H9 (cell line): ENCODE measurements around the gene RNF157. TPM values are rescaled to one million over a fixed set of nuclear protein-coding genes. Genes with fewer than 3 reads are reported as not detected.

Experiments used
- DNase-seq: peaks from one replicate; pipeline ENCODE4 v3.0.0-alpha.2; 2017
- H2AFZ ChIP-seq: one replicate; pipeline ENCODE4 v1.6.1; 2013; ENCODE audit warnings: mild to moderate bottlenecking, low read length, control low read depth, moderate library complexity
- H2AK5ac ChIP-seq: 2 replicates; pipeline ENCODE4 v1.6.1; 2013; ENCODE audit warnings: low read length, control low read depth, mixed read lengths; ENCODE audit not compliant: insufficient read length
- H2BK120ac ChIP-seq: one replicate; pipeline ENCODE4 v1.6.1; 2013; ENCODE audit warnings: low read depth, mild to moderate bottlenecking, low read length, control low read depth, inconsistent platforms; ENCODE audit not compliant: poor library complexity, severe bottlenecking
- H2BK12ac ChIP-seq: 2 replicates; pipeline ENCODE4 v1.6.1; 2013; ENCODE audit warnings: low read length, control low read depth, mixed read lengths, low read depth; ENCODE audit not compliant: insufficient read length
- H2BK15ac ChIP-seq: 2 replicates; pipeline ENCODE4 v1.6.1; 2013; ENCODE audit warnings: low read depth, low read length, control low read depth
- H2BK20ac ChIP-seq: one replicate; pipeline ENCODE4 v1.6.1; 2013; ENCODE audit warnings: low read depth, mild to moderate bottlenecking, low read length, control low read depth, inconsistent platforms; ENCODE audit not compliant: poor library complexity, severe bottlenecking
- H2BK5ac ChIP-seq: 2 replicates; pipeline ENCODE4 v1.6.1; 2013; ENCODE audit warnings: low read length, control low read depth, mixed read lengths; ENCODE audit not compliant: insufficient read length
- H3K14ac ChIP-seq: 2 replicates; pipeline ENCODE4 v1.6.1; 2013; ENCODE audit warnings: low read length, control low read depth; ENCODE audit not compliant: insufficient read depth
- H3K18ac ChIP-seq: 2 replicates; pipeline ENCODE4 v1.6.1; 2013; ENCODE audit warnings: low read depth, mild to moderate bottlenecking, mixed read lengths, low read length, control low read depth; ENCODE audit not compliant: insufficient read length
- H3K23ac ChIP-seq: 2 replicates; pipeline ENCODE4 v1.6.1; 2013; ENCODE audit warnings: low read length, control low read depth, mixed read lengths, low read depth; ENCODE audit not compliant: insufficient read length
- H3K23me2 ChIP-seq: 2 replicates; pipeline ENCODE4 v1.6.1; 2013; ENCODE audit warnings: low read depth, mild to moderate bottlenecking, mixed read lengths, low read length, control low read depth; ENCODE audit not compliant: insufficient read length, poor library complexity, severe bottlenecking
- H3K27ac ChIP-seq: 2 replicates; pipeline ENCODE4 v1.5.1; 2013; ENCODE audit warnings: low read length, control low read depth, mixed read lengths, low read depth; ENCODE audit not compliant: insufficient read length
- H3K27me3 ChIP-seq: 2 replicates; pipeline ENCODE4 v1.6.1; 2013; ENCODE audit warnings: low read length, control low read depth, inconsistent platforms; ENCODE audit not compliant: insufficient read depth
- H3K4ac ChIP-seq: 2 replicates; pipeline ENCODE4 v1.6.1; 2013; ENCODE audit warnings: low read depth, mild to moderate bottlenecking, control low read depth, inconsistent platforms, low read length, moderate library complexity
- H3K4me1 ChIP-seq: 2 replicates; pipeline ENCODE4 v1.6.1; 2013; ENCODE audit warnings: low read length, control low read depth, inconsistent platforms; ENCODE audit not compliant: insufficient read depth
- H3K4me2 ChIP-seq: 2 replicates; pipeline ENCODE4 v1.6.1; 2013; ENCODE audit warnings: low read length, control low read depth, mixed read lengths; ENCODE audit not compliant: insufficient read length, insufficient read depth
- H3K56ac ChIP-seq: 2 replicates; pipeline ENCODE4 v1.6.1; 2013; ENCODE audit warnings: low read depth, mild to moderate bottlenecking, mixed read lengths, low read length, control low read depth; ENCODE audit not compliant: insufficient read length
- H3K79me1 ChIP-seq: 2 replicates; pipeline ENCODE4 v1.6.1; 2013; ENCODE audit warnings: low read depth, mild to moderate bottlenecking, moderate library complexity, low read length, control low read depth, inconsistent platforms; ENCODE audit not compliant: insufficient read depth, poor library complexity, severe bottlenecking
- H3K79me2 ChIP-seq: 2 replicates; pipeline ENCODE4 v1.6.1; 2013; ENCODE audit warnings: low read length, control low read depth, inconsistent platforms; ENCODE audit not compliant: insufficient read depth
- H3K9ac ChIP-seq: 2 replicates; pipeline ENCODE4 v1.6.1; 2013; ENCODE audit warnings: low read length, control low read depth, mixed read lengths; ENCODE audit not compliant: insufficient read length; ENCODE audit errors: extremely low read depth
- H3K9me3 ChIP-seq: one replicate; pipeline ENCODE4 v1.6.1; 2013; ENCODE audit warnings: low read depth, low read length, inconsistent platforms; ENCODE audit not compliant: control insufficient read depth
- H3T11ph ChIP-seq: one replicate; pipeline ENCODE4 v1.6.1; 2013; ENCODE audit warnings: mild to moderate bottlenecking, low read length, control low read depth, inconsistent platforms
- H4K20me1 ChIP-seq: one replicate; pipeline ENCODE4 v1.6.1; 2013; ENCODE audit not compliant: control insufficient read depth, insufficient read length, insufficient read depth
- H4K5ac ChIP-seq: 2 replicates; pipeline ENCODE4 v1.6.1; 2013; ENCODE audit warnings: low read depth, mild to moderate bottlenecking, mixed read lengths, low read length, control low read depth; ENCODE audit not compliant: insufficient read length
- H4K8ac ChIP-seq: replicated peaks from 2 replicates; pipeline ENCODE4 v1.6.1; 2013; ENCODE audit warnings: low read length, control low read depth, mixed read lengths, low read depth; ENCODE audit not compliant: insufficient read length
- H4K91ac ChIP-seq: 2 replicates; pipeline ENCODE4 v1.6.1; 2013; ENCODE audit warnings: low read depth, mild to moderate bottlenecking, moderate library complexity, mixed read lengths, low read length, control low read depth; ENCODE audit not compliant: insufficient read length
- H3K27ac Mint-ChIP-seq, 3 experiments: 2 replicates in 2 of 3; 3 replicates in 1 of 3; pipeline ENCODE4 v1.8.0; 2020 to 2021; ENCODE audit warnings: mixed read lengths in 3 of 3, mild to moderate bottlenecking in 1 of 3, moderate library complexity in 1 of 3
- H3K27me3 Mint-ChIP-seq: 2 replicates; pipeline ENCODE4 v1.8.0; 2021; ENCODE audit warnings: low read depth, mild to moderate bottlenecking, moderate library complexity, mixed read lengths
- H3K36me3 Mint-ChIP-seq, 3 experiments: 2 replicates in 2 of 3; 3 replicates in 1 of 3; pipeline ENCODE4 v1.8.0; 2020 to 2021; ENCODE audit warnings: low read depth in 3 of 3, mixed read lengths in 3 of 3; ENCODE audit not compliant: insufficient read depth in 1 of 3
- H3K4me1 Mint-ChIP-seq, 2 experiments: 2 replicates each; pipeline ENCODE4 v1.8.0; 2020; ENCODE audit warnings: mixed read lengths in 2 of 2
- H3K4me3 Mint-ChIP-seq, 2 experiments: 2 replicates in 1 of 2; 3 replicates in 1 of 2; pipeline ENCODE4 v1.8.0; 2020 to 2021; ENCODE audit warnings: mild to moderate bottlenecking in 2 of 2, mixed read lengths in 2 of 2, moderate library complexity in 1 of 2
- H3K9me3 Mint-ChIP-seq, 2 experiments: 2 replicates in 1 of 2; 3 replicates in 1 of 2; pipeline ENCODE4 v1.8.0; 2020; ENCODE audit warnings: mild to moderate bottlenecking in 2 of 2, mixed read lengths in 2 of 2, moderate library complexity in 1 of 2
- WGBS: extraction: QIAGEN DNeasy Blood & Tissue Kit; methylation state at CpG from one replicate; pipeline ENCODE4 v1.1.7; 2013; ENCODE audit warnings: missing lambda C conversion rate, low lambda C conversion rate, mixed read lengths; ENCODE audit not compliant: insufficient read length; ENCODE audit errors: extremely low coverage; 5-methylcytosine and 5-hydroxymethylcytosine counted together
- total RNA-seq: library from RNA; stranded (reverse); gene quantifications from 2 replicates; pipeline ENCODE4 v1.2.1, GENCODE V29; 2021
- TF ChIP-seq, protein P1 (sequence below): fragments of 200-600 bp; sonication (generic); conservative IDR thresholded peaks from 3 replicates; pipeline ENCODE4 v1.8.0; 2021; ENCODE audit warnings: antibody characterized with exemption, mild to moderate bottlenecking

The RNF157 gene
- total RNA-seq, 1 experiment from 2014 or later = 9.9 TPM

DNA sequence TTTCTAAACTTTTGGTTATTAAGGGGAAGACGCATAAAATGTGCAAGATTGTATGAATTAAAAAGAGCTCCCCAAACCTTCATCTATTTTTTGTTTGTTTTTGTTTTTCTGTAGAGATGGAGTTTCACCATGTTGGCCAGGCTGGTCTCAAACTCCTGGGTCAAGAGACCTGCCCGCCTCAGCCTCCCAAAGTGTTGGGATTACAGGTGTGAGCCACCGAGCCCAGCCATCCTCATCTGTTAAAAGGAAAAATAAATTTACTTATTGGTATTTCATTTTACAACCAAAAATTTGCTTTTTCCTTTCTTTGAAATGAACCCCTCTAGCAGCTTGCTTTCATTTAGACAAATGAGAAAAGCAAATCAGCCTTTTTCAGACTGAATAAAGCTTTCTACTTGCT is 23.2 kb downstream of the RNF157 start:
- H2BK20ac ChIP-seq = no peak overlapping the region
- no peaks in the 10 kb centered on the region for H4K20me1 ChIP-seq
- Mint-ChIP-seq H3K27ac (no peak overlapping the region), H3K4me3 (no peak overlapping the region), H3K36me3 (no peaks in the 10 kb centered on the region), H3K4me1 (peaks cover 20 to 21% of the 10 kb centered on the region in 2 experiments), H3K27me3 (no peaks in the 10 kb centered on the region), H3K9me3 (no peaks in the 10 kb centered on the region)
- no peaks in the 10 kb centered on the region for H3K9me3 ChIP-seq
- H3K56ac ChIP-seq = no peak overlapping the region
- no peak overlapping the region for H2BK5ac ChIP-seq
- no peak overlapping the region for H3K23ac ChIP-seq
- H3K79me2 ChIP-seq = no peaks in the 10 kb centered on the region
- no peak overlapping the region for H4K5ac ChIP-seq
- H3K18ac ChIP-seq = no peak overlapping the region
- WGBS = no CpG with 5 or more reads among the region's 3 CpGs
- no peak overlapping the region for H3K27ac ChIP-seq
- H3K9ac ChIP-seq = no peak overlapping the region
- no peaks in the 10 kb centered on the region for H3K23me2 ChIP-seq
- no peak overlapping the region for H3K14ac ChIP-seq
- no peak overlapping the region for H2BK15ac ChIP-seq
- no peak overlapping the region for H4K91ac ChIP-seq
- H3K4me1 ChIP-seq = no peaks in the 10 kb centered on the region; the same call in 1 of the 2 replicates
- no peak for DNase-seq
- H2AK5ac ChIP-seq = no peak overlapping the region
- H3K4ac ChIP-seq = no peak overlapping the region
- no peak overlapping the region for H4K8ac ChIP-seq
- no peak overlapping the region for H3K4me2 ChIP-seq
- no peak overlapping the region for H2BK12ac ChIP-seq
- no peak overlapping the region for H2BK120ac ChIP-seq
- H3K79me1 ChIP-seq = no peaks in the 10 kb centered on the region
- H3T11ph ChIP-seq = no peak overlapping the region
- no peaks in the 10 kb centered on the region for H3K27me3 ChIP-seq
- TF ChIP-seq, protein P1, sequence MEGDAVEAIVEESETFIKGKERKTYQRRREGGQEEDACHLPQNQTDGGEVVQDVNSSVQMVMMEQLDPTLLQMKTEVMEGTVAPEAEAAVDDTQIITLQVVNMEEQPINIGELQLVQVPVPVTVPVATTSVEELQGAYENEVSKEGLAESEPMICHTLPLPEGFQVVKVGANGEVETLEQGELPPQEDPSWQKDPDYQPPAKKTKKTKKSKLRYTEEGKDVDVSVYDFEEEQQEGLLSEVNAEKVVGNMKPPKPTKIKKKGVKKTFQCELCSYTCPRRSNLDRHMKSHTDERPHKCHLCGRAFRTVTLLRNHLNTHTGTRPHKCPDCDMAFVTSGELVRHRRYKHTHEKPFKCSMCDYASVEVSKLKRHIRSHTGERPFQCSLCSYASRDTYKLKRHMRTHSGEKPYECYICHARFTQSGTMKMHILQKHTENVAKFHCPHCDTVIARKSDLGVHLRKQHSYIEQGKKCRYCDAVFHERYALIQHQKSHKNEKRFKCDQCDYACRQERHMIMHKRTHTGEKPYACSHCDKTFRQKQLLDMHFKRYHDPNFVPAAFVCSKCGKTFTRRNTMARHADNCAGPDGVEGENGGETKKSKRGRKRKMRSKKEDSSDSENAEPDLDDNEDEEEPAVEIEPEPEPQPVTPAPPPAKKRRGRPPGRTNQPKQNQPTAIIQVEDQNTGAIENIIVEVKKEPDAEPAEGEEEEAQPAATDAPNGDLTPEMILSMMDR = no peak
- no peak overlapping the region for H2AFZ ChIP-seq
